Karpas-422 (cell line): ENCODE measurements around the gene FILIP1L. TPM values are rescaled to one million over a fixed set of nuclear protein-coding genes. Genes with fewer than 3 reads are reported as not detected.
A peak's percentile ranks its signal among the peaks of the same experiment; 100 is the strongest.
"Not testable (repeated sequence)": the region's sequence is repeated elsewhere in the genome, so short reads cannot be mapped to it uniquely, and the experiment has no call there.

ENCODE experiments used
- DNase-seq: peaks from one replicate; pipeline ENCODE4 v3.0.0-alpha.2; 2015
- H2AFZ ChIP-seq: fragments of 200-600 bp; sonication (generic); 2 replicates; pipeline ENCODE4 v1.6.1; 2014; ENCODE audit warnings: antibody characterized with exemption, low read length, mixed read lengths
- H3K27ac ChIP-seq: fragments of 200-600 bp; sonication (generic); 2 replicates; pipeline ENCODE4 v1.5.1; 2014; ENCODE audit warnings: mild to moderate bottlenecking, low read length, moderate library complexity
- H3K27me3 ChIP-seq: fragments of 200-600 bp; sonication (generic); 2 replicates; pipeline ENCODE4 v1.6.1; 2014; ENCODE audit warnings: low read length, mixed read lengths
- H3K36me3 ChIP-seq: fragments of 200-600 bp; sonication (generic); 2 replicates; pipeline ENCODE4 v1.6.1; 2014; ENCODE audit warnings: low read length, mixed read lengths; ENCODE audit not compliant: insufficient read depth
- H3K4me1 ChIP-seq: fragments of 200-600 bp; sonication (generic); 2 replicates; pipeline ENCODE4 v1.6.1; 2014; ENCODE audit warnings: mild to moderate bottlenecking, low read length, mixed read lengths
- H3K4me2 ChIP-seq: fragments of 200-600 bp; sonication (generic); 2 replicates; pipeline ENCODE4 v1.6.1; 2014; ENCODE audit warnings: low read length, low read depth, mild to moderate bottlenecking; ENCODE audit not compliant: poor library complexity, severe bottlenecking
- H3K4me3 ChIP-seq: fragments of 200-600 bp; sonication (generic); 2 replicates; pipeline ENCODE4 v1.5.1; 2014; ENCODE audit warnings: mild to moderate bottlenecking, antibody characterized with exemption, low read length, mixed read lengths
- H3K79me2 ChIP-seq: fragments of 200-600 bp; sonication (generic); 2 replicates; pipeline ENCODE4 v1.6.1; 2014; ENCODE audit warnings: mild to moderate bottlenecking, low read length, mixed read lengths
- H3K9ac ChIP-seq: fragments of 200-600 bp; sonication (generic); 2 replicates; pipeline ENCODE4 v1.6.0; 2014; ENCODE audit warnings: low read length
- H3K9me2 ChIP-seq: fragments of 200-600 bp; sonication (generic), shearing (Covaris generic); replicated peaks from 2 replicates; pipeline ENCODE4 v1.6.0; 2014; ENCODE audit warnings: mild to moderate bottlenecking, low read length, moderate library complexity; ENCODE audit not compliant: insufficient read depth
- H3K9me3 ChIP-seq: fragments of 300-700, 200-600 bp; sonication (generic); 2 replicates; pipeline ENCODE4 v1.6.1; 2014; ENCODE audit warnings: low read length, mixed read lengths
- H4K20me1 ChIP-seq: fragments of 200-600 bp; sonication (generic); 2 replicates; pipeline ENCODE4 v1.6.1; 2014; ENCODE audit warnings: mild to moderate bottlenecking, antibody characterized with exemption, low read length, low read depth; ENCODE audit not compliant: insufficient read depth
- total RNA-seq: library from RNA; depleted of rRNA; stranded (reverse); fragments of >200 nt; shearing (Covaris generic); gene quantifications from 2 replicates; pipeline ENCODE4 v1.2.3, GENCODE V29; 2014; ENCODE audit warnings: low replicate concordance

FILIP1L gene
- total RNA-seq, 1 experiment from 2014 or later: 0.37 TPM

DNA sequence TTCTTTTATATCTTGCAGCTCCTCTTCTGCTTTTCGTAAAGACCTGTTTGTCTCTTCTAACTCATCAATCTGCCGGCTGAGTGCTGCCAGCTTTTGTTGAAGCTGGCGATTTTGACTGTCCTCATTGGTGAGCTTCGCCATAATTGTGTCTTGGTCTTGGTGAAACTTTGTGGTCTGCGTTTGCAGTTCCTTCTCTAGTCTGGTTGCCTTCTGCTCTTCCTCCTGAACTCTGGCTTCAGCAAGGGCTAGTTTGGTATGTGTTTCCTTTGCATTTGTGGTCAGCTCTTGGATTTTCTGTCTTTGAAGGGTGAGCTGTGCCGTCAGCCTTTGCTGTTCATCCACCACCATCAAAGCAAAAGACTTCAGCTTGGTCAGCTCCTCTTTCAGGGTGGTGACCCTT, 263.7 kb downstream of the FILIP1L start:
- no peaks in the 10 kb centered on the region for H3K9me3 ChIP-seq
- no peaks in the 10 kb centered on the region for H3K4me1 ChIP-seq
- H3K36me3 ChIP-seq: no peaks in the 10 kb centered on the region
- DNase-seq: no peak
- H3K9me2 ChIP-seq: no peaks in the 10 kb centered on the region
- H4K20me1 ChIP-seq: peaks cover 81% of the 10 kb centered on the region
- H3K79me2 ChIP-seq: peaks cover 11% of the 10 kb centered on the region; the same call in 1 of the 2 replicates
- H3K27me3 ChIP-seq: no peaks in the 10 kb centered on the region
- no peak overlapping the region for H3K9ac ChIP-seq
- H3K4me2 ChIP-seq: no peak overlapping the region
- H3K4me3 ChIP-seq: no peak overlapping the region
- H2AFZ ChIP-seq: no peak overlapping the region
- no peak overlapping the region for H3K27ac ChIP-seq

DNA sequence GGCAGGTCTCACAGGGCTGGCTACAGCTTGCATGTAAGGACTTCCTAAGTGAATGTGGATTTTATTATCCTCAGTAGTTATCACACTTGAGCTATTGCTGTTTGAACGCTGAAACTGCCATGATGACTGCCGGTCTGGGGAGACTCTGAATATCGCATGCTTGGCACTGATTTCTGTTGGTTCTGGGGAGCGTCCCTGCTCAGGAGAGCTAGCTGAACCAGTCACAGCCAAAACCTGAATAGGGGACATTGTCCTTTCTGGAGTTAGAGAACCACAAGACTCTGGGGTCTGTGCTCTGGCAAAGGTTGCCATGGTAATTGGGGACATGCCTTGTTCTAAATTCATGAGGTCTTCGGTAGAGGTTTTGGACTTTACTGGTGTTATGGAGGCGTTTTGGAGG, 265.9 kb downstream of the FILIP1L start:
- Histone ChIP-seq H3K4me3 (no peak overlapping the region), H3K79me2 (peaks cover 9% of the 10 kb centered on the region; the same call in 1 of the 2 replicates)
- no peak for DNase-seq

DNA sequence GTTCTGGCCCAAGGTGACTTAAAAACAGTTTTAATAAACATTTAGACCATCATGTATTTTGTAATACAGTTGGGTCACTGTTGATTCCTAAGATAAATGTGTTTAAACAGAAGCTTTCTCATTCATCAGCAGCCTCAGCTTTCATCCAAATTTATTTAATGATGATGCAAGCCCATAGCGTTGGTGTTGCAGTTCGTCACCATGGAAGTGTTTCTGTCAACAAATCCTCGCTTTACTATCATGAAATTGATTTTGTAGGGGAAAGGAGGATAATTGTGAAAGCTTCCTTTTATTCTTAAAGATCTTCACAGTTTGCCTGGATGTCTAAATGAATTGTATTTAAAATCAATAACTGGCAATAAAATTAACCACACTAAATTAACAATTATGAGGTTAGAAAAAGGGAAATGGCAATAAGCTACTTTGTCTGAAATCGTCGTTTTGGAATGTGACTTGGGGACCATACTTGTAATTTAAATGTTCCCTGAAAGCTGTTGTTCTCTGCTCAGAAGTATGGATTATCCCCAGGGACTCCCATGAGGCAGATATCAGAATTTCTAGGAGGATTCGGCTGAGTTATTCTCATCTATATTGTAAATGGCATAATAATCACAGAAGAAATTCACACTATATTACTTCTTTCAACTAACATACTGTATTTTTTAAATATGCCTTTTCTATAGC, 267.7 kb downstream of the FILIP1L start:
- H3K9me2 ChIP-seq: no peaks in the 10 kb centered on the region
- peaks cover 4% of the 10 kb centered on the region; the same call in 1 of the 2 replicates for H3K79me2 ChIP-seq
- no peak overlapping the region for H3K4me3 ChIP-seq
- no peaks in the 10 kb centered on the region for H3K27me3 ChIP-seq
- no peak overlapping the region for H2AFZ ChIP-seq
- DNase-seq: no peak
- H3K36me3 ChIP-seq: no peaks in the 10 kb centered on the region
- no peak overlapping the region for H3K27ac ChIP-seq
- no peaks in the 10 kb centered on the region for H3K9me3 ChIP-seq
- peaks cover 19% of the 10 kb centered on the region for H3K4me1 ChIP-seq
- H3K9ac ChIP-seq: no peak overlapping the region
- no peak overlapping the region for H3K4me2 ChIP-seq
- peaks cover 77% of the 10 kb centered on the region for H4K20me1 ChIP-seq

More for the DNA sequence above, 265.9 kb downstream of the FILIP1L start:
- Histone ChIP-seq H3K27ac (no peak overlapping the region), H3K4me1 (peaks cover 19% of the 10 kb centered on the region), H4K20me1 (peaks cover 82% of the 10 kb centered on the region), H3K4me2 (no peak overlapping the region), H3K9me3 (no peaks in the 10 kb centered on the region), H3K36me3 (no peaks in the 10 kb centered on the region), H3K9me2 (no peaks in the 10 kb centered on the region), H3K27me3 (no peaks in the 10 kb centered on the region), H3K9ac (no peak overlapping the region), H2AFZ (no peak overlapping the region)

DNA sequence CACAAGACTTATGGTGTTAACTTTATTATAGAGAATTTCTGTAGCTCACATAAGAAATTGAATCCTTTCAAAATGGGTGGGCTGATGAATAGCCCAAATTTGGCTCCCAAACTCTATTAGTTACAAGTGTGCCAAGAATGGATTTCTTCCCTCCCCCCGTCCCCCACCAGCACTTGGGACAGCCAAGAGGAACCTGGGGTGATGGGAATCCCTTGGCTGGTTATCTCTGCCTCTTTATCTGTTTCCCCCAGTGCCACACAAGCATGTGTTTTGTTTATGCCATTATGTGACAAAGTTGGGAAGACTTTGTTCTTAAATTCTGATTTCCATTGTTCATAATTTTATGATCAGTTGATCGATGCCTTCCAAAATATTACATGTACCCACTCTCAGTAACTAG, 268.3 kb downstream of the FILIP1L start:
- no peaks in the 10 kb centered on the region for H3K27me3 ChIP-seq
- no peak for DNase-seq
- no peaks in the 10 kb centered on the region for H3K9me2 ChIP-seq
- H3K4me2 ChIP-seq: no peak overlapping the region
- peaks cover 19% of the 10 kb centered on the region for H3K4me1 ChIP-seq
- H3K9ac ChIP-seq: no peak overlapping the region
- peaks cover 4% of the 10 kb centered on the region for H3K79me2 ChIP-seq
- H3K4me3 ChIP-seq: no peak overlapping the region
- no peaks in the 10 kb centered on the region for H3K36me3 ChIP-seq
- H4K20me1 ChIP-seq: peaks cover 78% of the 10 kb centered on the region
- H3K27ac ChIP-seq: no peak overlapping the region
- H3K9me3 ChIP-seq: no peaks in the 10 kb centered on the region
- H2AFZ ChIP-seq: no peak overlapping the region

DNA sequence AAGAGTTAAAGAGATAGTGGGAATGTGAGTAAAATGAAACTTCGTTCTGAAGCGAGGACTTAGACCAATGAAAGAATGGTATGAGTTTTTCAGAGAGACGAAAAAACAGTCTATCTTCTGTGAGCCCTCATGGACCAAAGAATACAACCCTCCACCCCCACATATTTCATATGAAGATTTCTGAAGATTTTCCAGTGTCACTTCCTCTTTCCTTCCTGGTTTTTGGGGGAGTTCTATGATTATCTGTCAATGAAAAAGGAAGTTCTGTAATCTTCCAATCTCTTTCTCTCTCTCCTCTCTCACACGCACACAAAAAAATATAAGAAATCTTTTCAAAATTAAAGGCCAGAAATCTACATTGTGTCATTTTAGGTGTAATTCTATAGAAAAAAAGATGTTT, 269.0 kb downstream of the FILIP1L start:
- H3K9me2 ChIP-seq: no peaks in the 10 kb centered on the region
- H3K9ac ChIP-seq: no peak overlapping the region
- no peaks in the 10 kb centered on the region for H3K36me3 ChIP-seq
- H2AFZ ChIP-seq: no peak overlapping the region
- no peaks in the 10 kb centered on the region for H3K27me3 ChIP-seq
- no peaks in the 10 kb centered on the region for H3K9me3 ChIP-seq
- H3K4me2 ChIP-seq: no peak overlapping the region
- H3K79me2 ChIP-seq: peaks cover 4% of the 10 kb centered on the region
- H4K20me1 ChIP-seq: peaks cover 77% of the 10 kb centered on the region
- no peak overlapping the region for H3K27ac ChIP-seq
- peaks cover 19% of the 10 kb centered on the region for H3K4me1 ChIP-seq
- H3K4me3 ChIP-seq: no peak overlapping the region
- no peak for DNase-seq

DNA sequence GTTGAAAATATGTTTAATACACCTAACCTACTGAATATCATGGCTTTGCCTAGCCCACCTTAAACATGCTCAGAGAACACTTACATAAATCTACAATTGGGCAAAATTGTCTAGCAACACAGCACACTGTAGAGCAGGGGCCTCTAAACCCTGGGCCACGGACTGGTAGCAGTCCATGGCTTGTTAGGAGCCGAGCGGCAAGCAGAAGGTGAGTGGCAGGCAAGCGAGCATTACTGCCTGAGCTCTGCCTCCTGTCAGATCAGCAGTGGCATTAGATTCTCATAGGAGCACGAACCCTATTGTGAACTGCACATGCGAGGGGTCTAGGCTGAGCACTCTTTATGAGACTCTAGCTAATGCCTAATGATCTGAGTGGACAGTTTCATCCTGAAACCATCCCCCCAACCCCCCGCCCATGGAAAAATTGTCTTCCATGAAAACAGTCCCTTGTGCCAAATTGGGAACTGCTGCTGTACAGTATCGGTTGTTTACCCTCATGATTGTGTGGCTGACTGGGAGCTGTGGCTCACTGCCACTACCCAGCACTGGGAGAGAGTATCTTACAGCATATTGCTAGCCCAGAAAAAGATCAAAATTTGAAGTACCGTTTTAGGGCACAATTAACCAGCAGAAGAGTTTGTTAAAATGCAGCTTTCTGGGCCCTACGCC, 270.6 kb downstream of the FILIP1L start:
- no peaks in the 10 kb centered on the region for H3K9me2 ChIP-seq
- H3K4me3 ChIP-seq: no peak overlapping the region
- peaks cover 70% of the 10 kb centered on the region for H4K20me1 ChIP-seq
- H3K4me1 ChIP-seq: peaks cover 19% of the 10 kb centered on the region
- no peak for DNase-seq
- H3K4me2 ChIP-seq: no peak overlapping the region
- no peak overlapping the region for H3K27ac ChIP-seq
- no peaks in the 10 kb centered on the region for H3K36me3 ChIP-seq
- no peak overlapping the region for H3K9ac ChIP-seq
- no peak overlapping the region for H2AFZ ChIP-seq
- H3K79me2 ChIP-seq: peaks cover 4% of the 10 kb centered on the region
- no peaks in the 10 kb centered on the region for H3K9me3 ChIP-seq
- no peaks in the 10 kb centered on the region for H3K27me3 ChIP-seq

DNA sequence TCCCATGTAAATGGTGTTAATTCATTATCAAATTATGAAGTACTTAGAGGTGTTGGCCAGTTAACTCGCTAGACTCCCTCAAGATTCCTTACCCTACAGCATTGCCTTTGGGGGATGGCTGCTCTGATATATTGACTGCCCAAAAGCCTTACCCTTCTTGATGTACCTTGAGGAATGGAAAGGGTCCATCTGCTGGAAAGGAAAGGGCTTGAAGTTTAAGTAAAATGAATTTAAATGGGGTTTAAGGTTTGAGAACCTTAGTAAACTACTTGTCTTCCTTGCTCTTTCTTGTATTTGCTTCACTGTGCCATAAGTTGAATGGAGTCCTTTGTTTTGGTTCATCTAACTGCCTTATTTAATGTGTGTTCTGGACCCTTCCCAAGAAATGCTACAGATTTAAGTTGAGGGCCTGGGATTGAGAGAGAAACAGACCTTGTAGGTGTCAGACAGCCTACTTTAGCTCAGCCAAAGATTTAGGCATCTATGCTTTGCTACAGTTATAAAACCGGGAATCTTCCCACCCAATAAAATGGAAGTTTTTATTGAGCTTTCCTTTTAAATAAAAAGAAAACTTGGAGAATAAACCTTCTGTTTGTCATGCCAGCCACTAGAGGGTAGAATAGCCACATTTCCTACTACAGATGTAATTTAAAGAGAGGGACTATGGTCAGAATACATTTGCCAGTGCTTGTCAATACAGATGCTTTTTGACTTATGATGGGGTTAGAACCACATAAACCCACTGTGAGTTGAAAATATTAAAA, 271.3 kb downstream of the FILIP1L start:
- Histone ChIP-seq H3K9ac (no peak overlapping the region), H2AFZ (no peak overlapping the region), H3K36me3 (no peaks in the 10 kb centered on the region), H3K27me3 (no peaks in the 10 kb centered on the region), H3K9me3 (no peaks in the 10 kb centered on the region), H3K27ac (no peak overlapping the region), H3K9me2 (no peaks in the 10 kb centered on the region), H3K4me1 (peaks cover 19% of the 10 kb centered on the region), H3K79me2 (no peaks in the 10 kb centered on the region; the same call in 1 of the 2 replicates), H4K20me1 (peaks cover 70% of the 10 kb centered on the region), H3K4me3 (no peak overlapping the region), H3K4me2 (no peak overlapping the region)
- DNase-seq: peak; percentile 48

DNA sequence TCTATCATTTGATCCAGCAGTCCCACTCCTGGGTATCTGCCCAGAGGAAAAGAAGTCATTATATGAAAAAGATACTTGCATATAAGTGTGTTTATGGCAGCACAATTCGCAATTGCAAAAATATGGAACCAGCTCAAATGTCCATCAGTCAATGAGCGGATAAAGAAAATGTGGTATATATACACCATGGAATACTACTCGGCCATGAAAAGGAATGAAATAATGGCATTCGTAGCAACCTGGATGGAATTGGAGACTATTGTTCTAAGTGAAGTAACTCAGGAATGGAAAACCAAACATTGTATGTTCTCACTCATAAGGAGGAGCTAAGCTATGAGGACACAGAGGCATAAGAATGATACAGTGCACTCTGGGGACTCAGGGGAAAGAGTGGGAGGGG, 272.4 kb downstream of the FILIP1L start:
- not testable (repeated sequence) for H3K9ac ChIP-seq, H2AFZ ChIP-seq, H3K79me2 ChIP-seq, H3K4me3 ChIP-seq, H3K27me3 ChIP-seq, H3K36me3 ChIP-seq, H3K9me2 ChIP-seq, H3K9me3 ChIP-seq, H3K27ac ChIP-seq, DNase-seq, H3K4me2 ChIP-seq
- Histone ChIP-seq H4K20me1 (peaks cover 73% of the 10 kb centered on the region), H3K4me1 (peaks cover 19% of the 10 kb centered on the region)
